Colon (tissue), 2 donors: ENCODE data around the gene CCR2.
"Not testable (repeated sequence)": the region's sequence is repeated elsewhere in the genome, so short reads cannot be mapped to it uniquely, and the experiment has no call there.

Experiments used
- FAIRE-seq: peaks from 2 replicates; lab custom pipeline; 2012; peaks lifted over from hg19 to GRCh38; lab: Jason Lieb, UNC
- donor health status: control.
- donor health status: control.

CCR2 gene

GRCh38 chr3:46380471-46381221, 26.7 kb downstream of the CCR2 start:
- no peak for FAIRE-seq

GRCh38 chr3:46381625-46382024, 27.7 kb downstream of the CCR2 start:
- FAIRE-seq: no peak

GRCh38 chr3:46383211-46383950, 29.5 kb downstream of the CCR2 start:
- FAIRE-seq: no peak

- FAIRE-seq: no peak
Measured at GRCh38 chr3:46383951-46384330, 30.0 kb downstream of the CCR2 start.

- FAIRE-seq: no peak
Measured at GRCh38 chr3:46386205-46386604, 32.3 kb downstream of the CCR2 start.

- FAIRE-seq: not testable (repeated sequence)
Measured at GRCh38 chr3:46388847-46389246, 34.9 kb downstream of the CCR2 start.

GRCh38 chr3:46389306-46389705, 35.4 kb downstream of the CCR2 start:
- no peak for FAIRE-seq

- not testable (repeated sequence) for FAIRE-seq
Measured at GRCh38 chr3:46391526-46391925, 37.6 kb downstream of the CCR2 start.

GRCh38 chr3:46393011-46393410, 39.1 kb downstream of the CCR2 start:
- no peak for FAIRE-seq

GRCh38 chr3:46393554-46394434, 39.9 kb downstream of the CCR2 start:
- FAIRE-seq: no peak

- no peak for FAIRE-seq
Measured at GRCh38 chr3:46395210-46395661, 41.3 kb downstream of the CCR2 start.

- FAIRE-seq: no peak
Measured at GRCh38 chr3:46395766-46396530, 42.0 kb downstream of the CCR2 start.

GRCh38 chr3:46397111-46397510, 43.2 kb downstream of the CCR2 start:
- FAIRE-seq: no peak

GRCh38 chr3:46398186-46398955, 44.5 kb downstream of the CCR2 start:
- no peak for FAIRE-seq

- no peak for FAIRE-seq
Measured at GRCh38 chr3:46399098-46399497, 45.2 kb downstream of the CCR2 start.

GRCh38 chr3:46399557-46399956, 45.6 kb downstream of the CCR2 start:
- FAIRE-seq: no peak

GRCh38 chr3:46400000-46400734, 46.3 kb downstream of the CCR2 start:
- no peak for FAIRE-seq

- no peak for FAIRE-seq
Measured at GRCh38 chr3:46400846-46401245, 46.9 kb downstream of the CCR2 start.

GRCh38 chr3:46401579-46401978, 47.7 kb downstream of the CCR2 start:
- no peak for FAIRE-seq

- not testable (repeated sequence) for FAIRE-seq
Measured at GRCh38 chr3:46402902-46403301, 49.0 kb downstream of the CCR2 start.
